CD14-positive monocyte (primary cell): Measurements from ENCODE around the gene TPM1. TPM values are rescaled to one million over a fixed set of nuclear protein-coding genes. Genes with fewer than 3 reads are reported as not detected.

ENCODE experiments used
- DNase-seq, 3 donors: peaks; one replicate each; pipeline ENCODE4 v3.0.0-alpha.2; 2011 to 2022
- H2AFZ ChIP-seq: 2 replicates; pipeline ENCODE4 v1.6.0; 2012; ENCODE audit warnings: mild to moderate bottlenecking, low read depth, low read length, inconsistent platforms; ENCODE audit not compliant: insufficient read depth, poor library complexity, severe bottlenecking
- H3K27ac ChIP-seq, 2 donors: 1 replicate in 1 of 2; 2 replicates in 1 of 2; pipeline ENCODE4 v1.5.1; 2012 to 2013; ENCODE audit warnings: low read length in 2 of 2, control low read depth in 1 of 2, inconsistent platforms in 1 of 2, low read depth in 1 of 2, mild to moderate bottlenecking in 1 of 2
- H3K27me3 ChIP-seq, 2 donors: one replicate each; pipeline versions ENCODE4 v1.6.0 to v1.6.1; 2011 to 2013; ENCODE audit warnings: low read length in 2 of 2; ENCODE audit not compliant: control insufficient read depth in 2 of 2, insufficient read depth in 2 of 2
- H3K36me3 ChIP-seq, 2 donors: replicated peaks in 1 of 2; 1 replicate in 1 of 2; 2 replicates in 1 of 2; pipeline versions ENCODE4 v1.5.1 to v1.6.1; 2012 to 2013; ENCODE audit warnings: low read length in 2 of 2, control low read depth in 1 of 2, inconsistent platforms in 1 of 2, mild to moderate bottlenecking in 1 of 2; ENCODE audit not compliant: insufficient read depth in 2 of 2, control insufficient read depth in 1 of 2
- H3K4me1 ChIP-seq, 2 donors: 1 replicate in 1 of 2; 2 replicates in 1 of 2; pipeline versions ENCODE4 v1.5.1 to v1.6.1; 2012 to 2013; ENCODE audit warnings: low read length in 2 of 2, control low read depth in 1 of 2, inconsistent platforms in 1 of 2, mild to moderate bottlenecking in 1 of 2, moderate library complexity in 1 of 2; ENCODE audit not compliant: insufficient read depth in 2 of 2, control insufficient read depth in 1 of 2
- H3K4me2 ChIP-seq: replicated peaks from 2 replicates; pipeline ENCODE3; 2012; ENCODE audit warnings: low read length, moderate library complexity, mild to moderate bottlenecking; ENCODE audit not compliant: poor library complexity, severe bottlenecking; ENCODE audit errors: extremely low read depth
- H3K4me3 ChIP-seq, 3 experiments: fragments of 200-600 bp in 1 of 3; sonication (generic) in 1 of 3; replicated peaks in 1 of 3; 1 replicate in 2 of 3; 2 replicates in 1 of 3; pipeline ENCODE4 v1.5.1; 2011 to 2013; ENCODE audit warnings: low read length in 3 of 3, mild to moderate bottlenecking in 3 of 3, control low read depth in 2 of 3, low read depth in 2 of 3, inconsistent platforms in 1 of 3, moderate library complexity in 1 of 3
- H3K79me2 ChIP-seq: 2 replicates; pipeline ENCODE4 v1.6.0; 2012; ENCODE audit warnings: mild to moderate bottlenecking, control low read depth, inconsistent platforms, low read length, moderate library complexity; ENCODE audit not compliant: insufficient read depth
- H3K9ac ChIP-seq: 2 replicates; pipeline ENCODE4 v1.6.0; 2017; ENCODE audit warnings: low read length, mild to moderate bottlenecking; ENCODE audit not compliant: insufficient read depth, poor library complexity, severe bottlenecking
- H3K9me3 ChIP-seq, 2 donors: replicated peaks in 1 of 2; 1 replicate in 1 of 2; 2 replicates in 1 of 2; pipeline versions ENCODE4 v1.5.1 to v1.6.1; 2012 to 2013; ENCODE audit warnings: low read length in 2 of 2, control low read depth in 1 of 2; ENCODE audit not compliant: control insufficient read depth in 1 of 2, insufficient read depth in 1 of 2
- H4K20me1 ChIP-seq: 2 replicates; pipeline ENCODE4 v1.6.0; 2012; ENCODE audit warnings: mild to moderate bottlenecking, low read length, control low read depth, moderate library complexity; ENCODE audit not compliant: insufficient read depth
- H3K27ac Mint-ChIP-seq, 7 donors: one replicate each; pipeline ENCODE4 v1.8.0; 2020; ENCODE audit warnings: mild to moderate bottlenecking in 7 of 7, mixed read lengths in 7 of 7, moderate library complexity in 6 of 7, inconsistent platforms in 2 of 7
- H3K27me3 Mint-ChIP-seq, 3 donors: one replicate each; pipeline ENCODE4 v1.8.0; 2021 to 2022; ENCODE audit warnings: low read depth in 3 of 3, mild to moderate bottlenecking in 3 of 3, mixed read lengths in 3 of 3, moderate library complexity in 3 of 3, inconsistent platforms in 1 of 3
- H3K36me3 Mint-ChIP-seq, 2 donors: one replicate each; pipeline ENCODE4 v1.8.0; 2020; ENCODE audit warnings: mixed read lengths in 2 of 2, inconsistent platforms in 1 of 2, mild to moderate bottlenecking in 1 of 2
- H3K4me1 Mint-ChIP-seq: one replicate; pipeline ENCODE4 v1.8.0; 2020; ENCODE audit warnings: mild to moderate bottlenecking, mixed read lengths
- H3K4me3 Mint-ChIP-seq, 2 donors: one replicate each; pipeline ENCODE4 v1.8.0; 2020; ENCODE audit warnings: mild to moderate bottlenecking in 2 of 2, mixed read lengths in 2 of 2, moderate library complexity in 1 of 2
- H3K9me3 Mint-ChIP-seq, 7 donors: one replicate each; pipeline ENCODE4 v1.8.0; 2020 to 2022; ENCODE audit warnings: mixed read lengths in 7 of 7, mild to moderate bottlenecking in 6 of 7, moderate library complexity in 6 of 7, inconsistent platforms in 2 of 7
- whole genome bisulfite sequencing: methylation state at CpG from one replicate; pipeline ENCODE4 v1.1.5; 2013; ENCODE audit warnings: missing lambda C conversion rate; ENCODE audit not compliant: insufficient coverage; 5-methylcytosine and 5-hydroxymethylcytosine counted together
- intact Hi-C, 2 donors: fragments of 100-400 bp; cut with micrococcal nuclease; formaldehyde crosslinking; loops; one replicate each; pipeline versions ENCODE4 v1.15.0 to v1.15.1; 2023
- polyA plus RNA-seq, 3 donors: library from polyadenylated mRNA; depleted of rRNA in 1 of 3; unstranded in 2 of 3; stranded (reverse) in 1 of 3; fragments of 300-500 nt in 2 of 3; fragments of >200 nt in 1 of 3; fragmentation: Illumina TruSeq in 2 of 3; gene quantifications; 1 replicate in 2 of 3; 2 replicates in 1 of 3; pipeline ENCODE4 v1.2.3, GENCODE V29; 2012 to 2021
- TF ChIP-seq, protein P1 (sequence below): fragments of 200-600 bp; IDR thresholded peaks from one replicate; pipeline ENCODE4 v1.8.0; 2022; ENCODE audit warnings: antibody characterized with exemption, mild to moderate bottlenecking

Gene TPM1
- polyA plus RNA-seq, 3 donors, result 11.7 to 15.9 (median 11.9) TPM

DNA sequence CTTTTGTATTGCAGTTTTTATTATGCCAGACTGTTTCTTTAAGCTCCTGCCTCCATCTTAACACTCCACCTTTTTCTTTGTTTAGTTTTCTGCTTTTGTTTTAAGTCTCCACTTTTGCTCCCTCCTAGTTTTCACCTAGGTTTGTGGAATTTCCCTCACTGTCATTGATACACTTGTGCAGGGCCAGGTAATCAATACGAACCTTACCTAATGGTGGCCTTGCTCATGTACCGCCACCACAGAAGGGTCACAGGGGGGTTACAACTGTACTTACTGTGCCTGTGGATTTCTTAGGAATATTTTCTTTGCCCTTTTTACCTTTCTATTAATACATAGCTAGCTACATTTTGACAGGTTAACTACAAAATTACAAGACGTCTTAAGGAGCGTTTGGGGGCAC is 43.4 kb upstream of the TPM1 start:
- H2AFZ ChIP-seq, result no peak overlapping the region
- H3K27me3 ChIP-seq, result peaks cover 0 to 2% of the 10 kb centered on the region in 2 donors
- Mint-ChIP-seq H3K36me3 (no peaks in the 10 kb centered on the region), H3K4me1 (peaks cover 2% of the 10 kb centered on the region), H3K4me3 (no peak overlapping the region), H3K27ac (no peak overlapping the region), H3K9me3 (peaks cover 0 to 3% (median 0%) of the 10 kb centered on the region in 7 donors), H3K27me3 (peaks cover 6 to 7% (median 6%) of the 10 kb centered on the region in 3 donors)
- no peaks in the 10 kb centered on the region for H4K20me1 ChIP-seq
- no peaks in the 10 kb centered on the region for H3K79me2 ChIP-seq
- H3K9me3 ChIP-seq, result no peaks in the 10 kb centered on the region
- intact Hi-C loops, result no loop called here
- no peak for DNase-seq
- no peaks in the 10 kb centered on the region for H3K4me1 ChIP-seq
- H3K27ac ChIP-seq, result no peak overlapping the region
- no CpG with 5 or more reads among the region's 4 CpGs for WGBS
- no peak overlapping the region for H3K4me2 ChIP-seq
- TF ChIP-seq, protein P1, sequence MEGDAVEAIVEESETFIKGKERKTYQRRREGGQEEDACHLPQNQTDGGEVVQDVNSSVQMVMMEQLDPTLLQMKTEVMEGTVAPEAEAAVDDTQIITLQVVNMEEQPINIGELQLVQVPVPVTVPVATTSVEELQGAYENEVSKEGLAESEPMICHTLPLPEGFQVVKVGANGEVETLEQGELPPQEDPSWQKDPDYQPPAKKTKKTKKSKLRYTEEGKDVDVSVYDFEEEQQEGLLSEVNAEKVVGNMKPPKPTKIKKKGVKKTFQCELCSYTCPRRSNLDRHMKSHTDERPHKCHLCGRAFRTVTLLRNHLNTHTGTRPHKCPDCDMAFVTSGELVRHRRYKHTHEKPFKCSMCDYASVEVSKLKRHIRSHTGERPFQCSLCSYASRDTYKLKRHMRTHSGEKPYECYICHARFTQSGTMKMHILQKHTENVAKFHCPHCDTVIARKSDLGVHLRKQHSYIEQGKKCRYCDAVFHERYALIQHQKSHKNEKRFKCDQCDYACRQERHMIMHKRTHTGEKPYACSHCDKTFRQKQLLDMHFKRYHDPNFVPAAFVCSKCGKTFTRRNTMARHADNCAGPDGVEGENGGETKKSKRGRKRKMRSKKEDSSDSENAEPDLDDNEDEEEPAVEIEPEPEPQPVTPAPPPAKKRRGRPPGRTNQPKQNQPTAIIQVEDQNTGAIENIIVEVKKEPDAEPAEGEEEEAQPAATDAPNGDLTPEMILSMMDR, result no peak
- H3K9ac ChIP-seq, result no peak overlapping the region
- H3K36me3 ChIP-seq, result no peaks in the 10 kb centered on the region
- no peak overlapping the region for H3K4me3 ChIP-seq

DNA sequence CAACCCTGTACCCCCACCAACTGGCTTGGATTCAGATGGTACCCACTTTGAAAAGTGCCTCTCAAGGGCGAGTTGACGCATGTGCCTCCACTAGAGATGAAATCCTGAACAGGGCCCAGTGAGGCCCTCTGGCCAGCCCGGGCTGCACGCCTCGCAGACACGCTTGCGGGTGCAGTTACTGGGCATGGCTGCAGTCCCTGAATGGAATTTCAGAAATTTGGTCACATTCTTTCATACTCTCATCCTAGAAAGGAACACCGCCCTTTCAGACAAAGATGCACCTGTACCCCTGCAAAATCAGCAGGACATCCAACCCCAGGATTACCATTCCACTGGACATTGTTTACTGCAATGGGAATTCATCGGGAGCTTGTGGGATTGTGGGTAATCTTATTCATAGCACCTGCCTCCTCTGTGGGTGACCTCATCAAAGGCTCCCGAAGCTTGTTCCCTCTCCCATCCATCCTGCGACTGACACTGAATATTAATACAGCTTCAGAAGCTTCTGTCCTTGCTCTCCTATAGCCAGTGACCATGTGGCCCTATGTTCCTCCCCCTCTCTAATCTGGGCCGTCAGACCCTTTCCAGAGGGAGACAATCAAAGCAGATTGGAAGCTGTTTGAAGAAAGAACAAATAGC is 42.5 kb upstream of the TPM1 start:
- Histone ChIP-seq H3K9ac (no peak overlapping the region), H3K79me2 (no peaks in the 10 kb centered on the region), H3K36me3 (no peaks in the 10 kb centered on the region), H3K9me3 (no peaks in the 10 kb centered on the region), H3K4me3 (no peak overlapping the region), H3K27me3 (peaks cover 0 to 2% of the 10 kb centered on the region in 2 donors), H3K4me2 (no peak overlapping the region), H3K4me1 (no peaks in the 10 kb centered on the region), H3K27ac (no peak overlapping the region), H2AFZ (no peak overlapping the region), H4K20me1 (no peaks in the 10 kb centered on the region)
- TF ChIP-seq, protein P1, result no peak
- 97% methylated on average over 5 of the region's 12 CpGs for whole genome bisulfite sequencing
- Mint-ChIP-seq H3K4me3 (no peak overlapping the region), H3K4me1 (peaks cover 2% of the 10 kb centered on the region), H3K27me3 (peaks cover 5 to 7% (median 6%) of the 10 kb centered on the region in 3 donors), H3K27ac (no peak overlapping the region), H3K9me3 (peaks cover 0 to 3% (median 0%) of the 10 kb centered on the region in 7 donors), H3K36me3 (no peaks in the 10 kb centered on the region)
- intact Hi-C loops, result no loop called here
- DNase-seq, result no peak
